NCI-H748 (cell line): ENCODE results near the gene CCNB3.

ENCODE experiments used
- DNase-seq: peaks from one replicate; lab custom pipeline; 2025; ENCODE audit not compliant: unreplicated experiment; lab: John Stamatoyannopoulos, UW

Gene CCNB3

DNA sequence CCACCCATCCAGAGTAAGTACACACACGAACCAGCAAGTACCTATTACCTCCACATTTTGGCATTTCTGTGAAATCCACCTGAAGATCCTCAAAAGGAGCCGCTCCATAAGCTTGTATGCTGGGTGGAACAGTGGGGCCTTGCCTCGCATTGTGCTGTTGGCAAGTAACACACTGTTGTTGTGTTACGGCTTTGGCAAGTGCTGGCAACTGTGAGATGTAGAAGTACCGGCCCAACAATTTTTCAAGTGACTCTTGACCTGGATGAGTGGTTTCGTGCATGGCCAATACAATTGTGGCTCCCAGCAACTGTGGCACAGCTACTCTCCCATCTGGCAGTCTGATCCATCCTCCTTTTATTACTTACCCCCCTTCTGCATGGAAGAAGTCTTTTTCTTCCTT is 128.7 kb downstream of the CCNB3 start:
- no peak for DNase-seq

DNA sequence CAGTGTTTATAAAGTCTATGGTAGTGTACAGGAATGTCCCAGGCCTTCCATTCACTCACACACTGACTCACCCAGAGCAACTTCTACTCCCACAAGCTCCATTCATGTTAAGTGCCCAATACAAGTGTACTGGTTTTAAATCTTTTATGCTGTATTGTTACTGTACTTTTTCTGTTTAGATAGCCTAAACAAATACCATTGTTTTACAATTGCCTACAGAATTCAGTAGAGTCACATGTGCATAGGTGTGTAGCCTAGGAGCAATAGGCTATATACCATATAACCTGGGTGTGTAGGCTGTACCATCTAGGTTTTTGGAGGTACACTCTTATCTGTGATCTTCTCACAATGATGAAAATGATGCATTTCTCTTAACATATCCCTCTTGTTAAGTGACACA is 139.4 kb downstream of the CCNB3 start:
- DNase-seq, result no peak

DNA sequence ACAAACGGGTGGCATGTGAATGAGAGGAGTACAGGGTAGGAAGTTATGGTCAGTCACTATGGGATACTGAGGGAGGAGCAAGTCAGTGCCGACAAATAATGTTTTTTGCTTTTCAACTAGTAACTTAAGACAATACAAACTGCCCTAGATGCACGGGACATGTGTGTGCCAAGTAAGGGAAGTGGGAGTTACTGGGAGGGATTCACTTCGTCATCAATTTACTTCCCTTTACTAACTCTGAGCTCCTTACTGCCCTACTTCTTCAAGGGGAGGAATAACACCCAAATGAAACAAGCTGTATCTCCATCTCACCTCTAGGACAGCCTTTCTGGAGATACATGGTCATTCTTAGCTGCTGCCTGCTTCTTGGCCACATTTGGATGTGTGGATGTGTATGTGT is 168.4 kb downstream of the CCNB3 start:
- DNase-seq, result no peak

DNA sequence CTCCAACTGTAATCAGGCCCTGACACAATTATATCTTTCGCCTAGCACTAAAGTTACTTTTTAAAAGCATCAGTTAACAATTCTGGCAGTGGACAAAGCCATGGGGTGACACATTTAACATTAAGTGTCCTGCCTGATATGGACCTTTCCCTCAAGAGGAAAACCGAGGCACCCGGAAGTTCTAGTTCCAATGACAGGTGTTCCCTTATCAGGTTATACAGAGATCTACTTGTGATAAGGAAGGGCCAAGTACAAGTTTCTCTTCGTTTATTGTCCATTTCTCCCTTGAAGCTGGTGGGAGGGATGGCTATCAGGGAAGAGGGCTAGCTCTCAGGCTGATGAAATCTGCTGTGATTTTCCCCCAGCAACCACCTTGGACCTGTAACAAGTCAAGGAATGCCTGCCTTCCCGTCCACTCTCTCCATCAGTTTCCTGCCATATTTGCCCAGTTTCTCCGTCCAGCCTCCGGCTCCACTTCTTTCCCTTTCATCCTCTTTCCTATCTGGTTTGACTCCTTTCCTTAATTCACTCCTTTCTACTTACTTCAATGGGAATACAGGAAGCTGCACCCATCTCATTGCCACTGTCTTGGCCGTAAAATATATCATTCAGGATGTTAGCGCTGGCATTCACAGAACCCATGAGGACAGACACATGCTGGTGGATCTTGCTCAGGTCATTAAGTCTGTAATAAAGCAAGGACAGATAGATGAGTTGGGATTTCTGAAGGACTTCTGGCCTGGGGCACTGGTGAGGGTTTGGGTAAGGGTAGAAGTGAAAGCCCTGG is 171.1 kb downstream of the CCNB3 start:
- DNase-seq, result no peak

DNA sequence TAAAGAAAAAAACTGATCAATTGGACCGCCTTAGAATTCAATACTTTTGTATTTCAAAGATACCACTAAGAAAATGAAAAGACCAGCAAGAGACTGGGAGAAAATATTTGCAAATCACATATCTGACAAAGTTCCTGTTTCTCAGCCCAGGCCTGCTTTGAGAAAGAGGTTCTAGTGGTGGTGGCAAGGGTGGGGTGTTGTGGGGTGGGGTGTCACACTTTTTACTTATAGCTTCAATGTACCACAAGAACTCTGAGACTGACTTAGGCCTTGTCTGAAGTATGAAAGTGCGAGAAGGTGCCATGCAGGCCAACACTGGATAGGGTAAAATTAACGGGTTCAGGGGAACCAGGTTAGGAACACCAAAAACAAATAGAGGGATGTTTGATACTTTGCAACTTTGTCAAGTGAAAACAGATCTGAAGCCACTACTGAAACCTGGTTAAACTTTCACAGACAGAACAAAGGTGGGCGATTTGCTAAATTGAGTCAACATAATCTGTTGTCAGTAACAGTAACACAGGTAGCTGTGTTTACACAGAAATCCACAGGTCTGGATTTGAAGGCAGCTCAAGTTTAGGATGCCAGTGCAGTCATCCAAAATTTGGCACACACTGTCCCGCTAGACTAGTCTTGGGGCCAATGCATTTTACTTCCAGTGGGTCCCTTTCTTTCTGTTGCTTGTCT is 177.3 kb downstream of the CCNB3 start:
- DNase-seq, result no peak

DNA sequence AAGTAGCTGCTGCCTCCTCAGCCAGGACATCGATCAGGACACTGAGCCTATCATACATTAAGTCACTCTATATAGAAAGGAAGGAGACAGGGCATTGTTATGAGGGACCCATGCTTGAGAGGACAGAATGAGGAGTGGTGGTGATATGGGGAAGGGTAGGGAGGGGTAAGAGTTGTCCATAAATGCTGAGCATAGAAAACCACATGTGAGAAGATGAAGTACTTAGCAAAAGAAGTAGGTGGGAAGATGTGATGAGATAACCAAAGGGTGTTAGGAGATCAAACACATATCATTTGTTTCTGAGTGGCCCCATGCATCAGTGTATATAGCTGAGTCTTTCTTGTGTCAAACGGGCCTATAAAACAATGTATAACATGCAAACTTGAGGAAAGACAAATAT is 182.0 kb downstream of the CCNB3 start:
- DNase-seq, result no peak

DNA sequence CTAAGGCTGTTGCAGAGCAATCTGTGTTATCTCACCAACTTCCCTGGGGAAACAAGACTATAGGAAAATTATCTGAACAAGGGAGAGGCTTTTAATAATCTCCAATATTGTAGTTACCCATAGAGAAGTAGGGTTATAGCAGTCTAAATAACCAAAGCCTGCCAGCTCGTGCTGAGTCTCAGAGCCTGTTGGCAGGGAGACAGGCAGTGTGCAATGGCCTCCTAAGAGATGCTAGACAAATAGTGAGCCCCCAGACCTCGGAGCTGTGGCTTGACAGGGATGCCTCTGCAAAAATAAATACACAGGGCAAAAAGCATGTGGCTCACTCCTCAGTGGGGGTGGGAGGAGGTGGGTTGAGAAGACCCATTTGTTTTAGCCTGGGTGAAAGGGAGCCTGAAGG is 189.3 kb downstream of the CCNB3 start:
- no peak for DNase-seq
